HEK293T (cell line): ENCODE measurements around the gene JMJD8.

Source experiments
- CTCF ChIA-PET: fragments of 350-600 bp; formaldehyde crosslinking; extraction: SDS; loops from one replicate; lab custom pipeline; 2021; ENCODE audit warnings: antibody characterized with exemption, inconsistent platforms; lab: Yijun Ruan, JAX
- POLR2A ChIA-PET: fragments of 350-600 bp; formaldehyde crosslinking; extraction: SDS; loops from one replicate; lab custom pipeline; 2020; ENCODE audit warnings: antibody characterized with exemption, inconsistent platforms; lab: Yijun Ruan, JAX
- DNase-seq: peaks from one replicate; pipeline ENCODE4 v3.0.0; 2012; ENCODE audit warnings: mixed read lengths; ENCODE audit errors: extremely low spot score
- ARNT ChIP-seq: fragments of 450-650 bp; IDR thresholded peaks from 2 replicates; pipeline ENCODE4 v1.6.1; 2017; ENCODE audit warnings: mild to moderate bottlenecking
- BHLHE40 ChIP-seq: fragments of 450-650 bp; IDR thresholded peaks from 2 replicates; pipeline ENCODE4 v1.6.1; 2016; ENCODE audit warnings: mild to moderate bottlenecking, moderate library complexity, borderline replicate concordance
- CTBP1 ChIP-seq: fragments of 450-650 bp; IDR thresholded peaks from 2 replicates; pipeline ENCODE4 v1.6.1; 2016; ENCODE audit warnings: borderline replicate concordance
- ELF4 ChIP-seq: fragments of 450-650 bp; IDR thresholded peaks from 2 replicates; pipeline ENCODE4 v1.6.1; 2017; ENCODE audit warnings: antibody characterized with exemption
- FOXA1 ChIP-seq: fragments of 450-650 bp; IDR thresholded peaks from 2 replicates; pipeline ENCODE4 v1.6.1; 2016; ENCODE audit warnings: mild to moderate bottlenecking
- FOXK2 ChIP-seq: fragments of 450-650 bp; IDR thresholded peaks from 2 replicates; pipeline ENCODE4 v1.6.1; 2016; ENCODE audit warnings: mild to moderate bottlenecking
- FOXM1 ChIP-seq: fragments of 450-650 bp; IDR thresholded peaks from 2 replicates; pipeline ENCODE4 v1.6.1; 2017; ENCODE audit warnings: mild to moderate bottlenecking, borderline replicate concordance
- HDGF ChIP-seq: fragments of 450-650 bp; IDR thresholded peaks from 2 replicates; pipeline ENCODE4 v1.6.1; 2017; ENCODE audit warnings: antibody characterized with exemption, borderline replicate concordance
- L3MBTL2 ChIP-seq: fragments of 450-650 bp; conservative IDR thresholded peaks from 2 replicates; pipeline ENCODE4 v1.6.1; 2016; ENCODE audit warnings: mild to moderate bottlenecking
- LEF1 ChIP-seq: fragments of 450-650 bp; IDR thresholded peaks from 2 replicates; pipeline ENCODE4 v1.6.1; 2017; ENCODE audit warnings: mild to moderate bottlenecking, borderline replicate concordance
- NFRKB ChIP-seq: fragments of 450-650 bp; IDR thresholded peaks from 2 replicates; pipeline ENCODE4 v1.6.1; 2016; ENCODE audit warnings: mild to moderate bottlenecking, moderate library complexity
- PKNOX1 ChIP-seq: fragments of 450-650 bp; IDR thresholded peaks from 2 replicates; pipeline ENCODE4 v1.6.1; 2016
- SP1 ChIP-seq: fragments of 450-650 bp; IDR thresholded peaks from 2 replicates; pipeline ENCODE4 v1.6.1; 2017
- SUZ12 ChIP-seq: fragments of 450-650 bp; IDR thresholded peaks from 2 replicates; pipeline ENCODE4 v1.6.1; 2016; ENCODE audit warnings: mild to moderate bottlenecking
- TARDBP ChIP-seq: fragments of 450-650 bp; IDR thresholded peaks from 2 replicates; pipeline ENCODE4 v1.6.1; 2016
- ZNF384 ChIP-seq: fragments of 450-650 bp; IDR thresholded peaks from 2 replicates; pipeline ENCODE4 v1.6.1; 2016

The JMJD8 gene

DNA sequence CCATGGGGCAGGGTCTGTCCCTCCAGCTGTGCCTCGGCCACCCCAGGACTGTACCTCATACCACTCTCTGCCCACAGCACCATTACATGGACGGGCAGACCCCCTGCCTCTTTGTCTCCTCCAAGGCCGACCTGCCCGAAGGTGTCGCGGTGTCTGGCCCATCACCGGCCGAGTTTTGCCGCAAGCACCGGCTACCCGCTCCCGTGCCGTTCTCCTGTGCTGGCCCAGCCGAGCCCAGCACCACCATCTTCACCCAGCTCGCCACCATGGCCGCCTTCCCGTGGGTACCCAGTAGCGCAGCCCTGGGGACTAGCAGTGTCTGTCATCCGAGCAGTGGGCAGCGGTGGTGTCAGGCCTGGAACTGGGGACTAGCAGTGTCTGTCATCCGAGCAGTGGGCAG lies 11.3 kb downstream of the JMJD8 start:
- no peak for DNase-seq
- POLR2A ChIA-PET: interaction anchor here (0.6 to 2.1 kb wide), 5 partner anchors 8 to 289 kb away, joined by 3 to 9 read pairs (median 3); partner anchors contain the start of gene STUB1
- CTCF ChIA-PET: no interaction called here
- no peak for TF ChIP-seq L3MBTL2
- no peak for TF ChIP-seq SP1
- TF ChIP-seq HDGF: no peak

- ChIA-PET CTCF (no interaction called here), POLR2A (interaction anchor here (2.1 kb wide), 1 partner anchor 9 kb away, joined by 9 read pairs; the partner anchor contains the start of gene STUB1)
- no peak for DNase-seq
- TF ChIP-seq ARNT (no peak), ELF4 (no peak), TARDBP (no peak), HDGF (no peak)
Measured at GRCh38 chr16:672371-672770, 11.8 kb downstream of the JMJD8 start.

- ChIA-PET CTCF (no interaction called here), POLR2A (interaction anchor here (1.1 to 2.1 kb wide), 2 partner anchors 10 to 24 kb away, joined by 3 to 9 read pairs; partner anchors contain the start of gene STUB1)
- TF ChIP-seq ZNF384 (no peak), HDGF (no peak), FOXK2 (no peak), BHLHE40 (no peak)
- no peak for DNase-seq
Measured at GRCh38 chr16:671353-672131, 12.6 kb downstream of the JMJD8 start.

DNA sequence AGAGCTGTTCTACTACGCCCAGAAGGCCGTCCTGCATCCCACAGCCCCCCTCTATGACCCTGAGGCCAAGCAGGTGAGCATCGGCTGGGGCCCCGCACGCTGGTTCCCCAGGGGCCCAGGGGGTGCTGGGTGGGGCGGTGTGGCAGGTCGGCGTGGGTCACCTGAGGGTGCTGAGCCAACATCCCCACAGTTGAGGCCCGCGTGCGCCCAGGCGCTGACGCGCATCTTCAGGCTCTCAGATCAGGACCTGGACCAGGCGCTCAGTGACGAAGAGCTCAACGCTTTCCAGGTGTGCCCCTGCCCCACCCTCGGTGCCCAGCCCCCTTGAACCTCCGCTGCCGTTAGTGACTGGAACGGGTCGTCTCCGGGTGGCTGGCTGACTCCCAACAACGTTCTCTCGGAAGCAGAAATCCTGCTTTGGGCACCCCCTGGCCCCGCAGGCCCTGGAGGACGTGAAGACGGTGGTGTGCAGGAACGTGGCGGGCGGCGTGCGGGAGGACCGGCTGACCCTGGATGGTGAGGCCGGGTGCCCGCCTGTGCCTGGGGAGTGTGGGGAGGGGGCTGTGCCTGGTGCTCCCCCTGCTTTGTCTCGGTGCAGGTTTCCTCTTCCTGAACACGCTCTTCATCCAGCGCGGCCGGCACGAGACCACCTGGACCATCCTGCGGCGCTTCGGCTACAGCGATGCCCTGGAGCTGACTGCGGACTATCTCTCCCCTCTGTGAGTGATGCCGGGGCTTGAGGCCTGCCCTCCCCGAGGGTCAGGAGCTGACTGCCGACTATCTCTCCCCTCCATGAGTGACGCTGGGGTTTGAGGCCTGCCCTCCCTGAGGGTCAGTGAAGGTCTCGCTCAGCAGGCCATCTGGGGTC lies 13.4 kb downstream of the JMJD8 start:
- no peak for DNase-seq
- no peak for TF ChIP-seq L3MBTL2
- TF ChIP-seq FOXM1: no peak
- no peak for TF ChIP-seq NFRKB
- no peak for TF ChIP-seq SP1
- no peak for TF ChIP-seq FOXA1
- TF ChIP-seq FOXK2: no peak
- TF ChIP-seq PKNOX1: no peak
- no peak for TF ChIP-seq ARNT
- no peak for TF ChIP-seq TARDBP
- no peak for TF ChIP-seq SUZ12
- no peak for TF ChIP-seq BHLHE40
- no peak for TF ChIP-seq ZNF384
- TF ChIP-seq LEF1: no peak
- no peak for TF ChIP-seq ELF4
- POLR2A ChIA-PET: interaction anchor here (1.1 kb wide), 2 partner anchors 11 to 25 kb away, joined by 3 to 4 read pairs; no protein-coding TSS in a partner anchor
- CTCF ChIA-PET: no interaction called here

- DNase-seq: no peak
- POLR2A ChIA-PET: interaction anchor here (1.8 to 3.0 kb wide), 2 partner anchors 10 to 12 kb away, joined by 9 to 13 read pairs; partner anchors contain the start of gene STUB1
- CTCF ChIA-PET: no interaction called here
- no peak for TF ChIP-seq BHLHE40
Measured at GRCh38 chr16:669666-670065, 14.5 kb downstream of the JMJD8 start.

DNA sequence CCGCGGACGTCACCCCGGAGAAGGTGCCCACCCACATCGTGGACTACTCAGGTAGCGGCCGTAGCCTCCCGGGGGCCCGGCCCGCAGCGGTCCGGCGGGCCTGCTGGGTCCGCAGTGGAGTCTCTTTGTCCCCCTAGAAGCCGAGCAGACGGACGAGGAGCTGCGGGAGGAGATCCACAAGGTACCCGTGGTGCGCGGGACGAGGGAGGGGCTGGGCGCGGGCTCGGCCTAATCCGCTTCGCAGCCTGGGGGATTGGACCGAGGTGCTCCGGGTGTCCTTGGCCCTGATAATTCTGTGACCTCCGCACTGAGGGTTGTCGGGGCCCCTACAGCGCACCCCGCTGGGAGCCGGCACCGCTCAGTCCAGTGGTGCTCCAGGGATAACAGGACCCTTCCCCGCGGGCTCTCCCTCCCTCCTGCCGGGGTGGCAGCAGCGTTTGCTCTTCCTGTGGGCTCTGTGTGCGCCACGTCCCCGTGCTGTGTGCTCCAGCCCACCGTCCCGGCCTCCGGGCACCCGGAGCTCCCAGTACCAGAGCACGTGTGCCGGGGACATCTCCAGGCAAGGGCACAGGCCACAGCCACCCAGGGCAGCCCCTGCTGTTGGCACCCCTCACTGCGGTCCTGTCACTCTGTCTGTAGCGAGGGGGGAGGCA lies 15.5 kb downstream of the JMJD8 start:
- no peak for DNase-seq
- POLR2A ChIA-PET: interaction anchor here (1.1 to 3.0 kb wide), 3 partner anchors 11 to 33 kb away, joined by 3 to 13 read pairs (median 9); partner anchors contain the start of genes METTL26 and STUB1
- CTCF ChIA-PET: no interaction called here
- no peak for TF ChIP-seq FOXA1
- no peak for TF ChIP-seq SUZ12
- TF ChIP-seq CTBP1: no peak
- no peak for TF ChIP-seq TARDBP
- no peak for TF ChIP-seq ZNF384
- TF ChIP-seq BHLHE40: no peak
- no peak for TF ChIP-seq HDGF
- TF ChIP-seq NFRKB: no peak
- no peak for TF ChIP-seq ARNT
- no peak for TF ChIP-seq LEF1
- TF ChIP-seq FOXK2: no peak
- TF ChIP-seq FOXM1: no peak
- TF ChIP-seq ELF4: no peak
- TF ChIP-seq SP1: no peak
- TF ChIP-seq L3MBTL2: no peak
- TF ChIP-seq PKNOX1: no peak
